OCI-LY1 (cell line): Measurements from ENCODE around the gene OR2T8.

Experiments
- EZH2 ChIP-seq: fragments of 200-600 bp; sonication (generic), shearing (Covaris generic); IDR thresholded peaks from 2 replicates; pipeline ENCODE4 v1.8.0; 2017; ENCODE audit warnings: borderline replicate concordance, mixed run types, mild to moderate bottlenecking, antibody characterized with exemption, low read length, moderate library complexity, mixed read lengths
- TF ChIP-seq, protein P1 (sequence below): fragments of 200-600 bp; sonication (generic), shearing (Covaris generic); IDR thresholded peaks from 2 replicates; pipeline ENCODE4 v1.5.1; 2017; ENCODE audit warnings: mild to moderate bottlenecking, antibody characterized with exemption, low read length, moderate library complexity, mixed read lengths

DNA sequence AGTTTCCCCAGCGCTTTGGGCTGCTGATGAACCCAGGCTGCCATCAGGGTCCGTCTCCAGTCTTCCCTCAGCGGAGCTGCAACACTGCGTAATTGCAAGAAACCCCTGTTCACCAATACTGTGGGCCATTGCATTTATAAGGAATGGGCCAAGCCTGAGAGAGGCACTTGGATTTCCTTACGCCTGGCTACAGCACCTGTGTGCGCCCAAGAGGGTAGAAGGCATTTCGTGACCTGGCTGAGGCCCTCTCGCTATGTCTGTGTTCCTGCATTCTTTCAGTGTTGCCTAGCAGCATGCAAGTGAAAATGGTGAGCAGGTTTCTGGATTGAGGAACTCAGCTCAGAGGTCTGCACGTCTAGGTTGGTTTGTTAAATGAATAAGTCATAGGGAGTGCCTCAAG is 36.7 kb upstream of the OR2T8 start:
- TF ChIP-seq, protein P1, sequence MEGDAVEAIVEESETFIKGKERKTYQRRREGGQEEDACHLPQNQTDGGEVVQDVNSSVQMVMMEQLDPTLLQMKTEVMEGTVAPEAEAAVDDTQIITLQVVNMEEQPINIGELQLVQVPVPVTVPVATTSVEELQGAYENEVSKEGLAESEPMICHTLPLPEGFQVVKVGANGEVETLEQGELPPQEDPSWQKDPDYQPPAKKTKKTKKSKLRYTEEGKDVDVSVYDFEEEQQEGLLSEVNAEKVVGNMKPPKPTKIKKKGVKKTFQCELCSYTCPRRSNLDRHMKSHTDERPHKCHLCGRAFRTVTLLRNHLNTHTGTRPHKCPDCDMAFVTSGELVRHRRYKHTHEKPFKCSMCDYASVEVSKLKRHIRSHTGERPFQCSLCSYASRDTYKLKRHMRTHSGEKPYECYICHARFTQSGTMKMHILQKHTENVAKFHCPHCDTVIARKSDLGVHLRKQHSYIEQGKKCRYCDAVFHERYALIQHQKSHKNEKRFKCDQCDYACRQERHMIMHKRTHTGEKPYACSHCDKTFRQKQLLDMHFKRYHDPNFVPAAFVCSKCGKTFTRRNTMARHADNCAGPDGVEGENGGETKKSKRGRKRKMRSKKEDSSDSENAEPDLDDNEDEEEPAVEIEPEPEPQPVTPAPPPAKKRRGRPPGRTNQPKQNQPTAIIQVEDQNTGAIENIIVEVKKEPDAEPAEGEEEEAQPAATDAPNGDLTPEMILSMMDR, result no peak
- TF ChIP-seq EZH2, result no peak
